C4-2B (cell line): ENCODE results near the gene NRXN3.

ENCODE experiments used
- CTCF ChIP-seq: fragments of 450-650 bp; conservative IDR thresholded peaks from 2 replicates; pipeline ENCODE4 v1.5.1; 2017; ENCODE audit warnings: mild to moderate bottlenecking
- ZFX ChIP-seq: fragments of 450-650 bp; IDR thresholded peaks from 2 replicates; pipeline ENCODE4 v1.6.1; 2017

GRCh38 chr14:78763746-78764145 lies 593.6 kb downstream of the NRXN3 start:
- TF ChIP-seq CTCF, result no peak
- no peak for TF ChIP-seq ZFX
